Adipocyte (in vitro differentiated cells): Measurements from ENCODE around the gene RAB20.
A peak's percentile ranks its signal among the peaks of the same experiment; 100 is the strongest.
"Not testable (repeated sequence)": the region's sequence is repeated elsewhere in the genome, so short reads cannot be mapped to it uniquely, and the experiment has no call there.

Source experiments
- DNase-seq: peaks from one replicate; pipeline ENCODE4 v3.0.0-alpha.2; 2015; ENCODE audit warnings: low read depth
- H3K27me3 ChIP-seq: replicated peaks from 2 replicates; pipeline ENCODE4 v1.7.0; 2013; ENCODE audit warnings: mild to moderate bottlenecking, low read length, moderate library complexity; ENCODE audit not compliant: control insufficient read depth, insufficient read depth
- H3K36me3 ChIP-seq: 2 replicates; pipeline ENCODE4 v1.7.0; 2013; ENCODE audit warnings: low read length, mild to moderate bottlenecking, moderate library complexity; ENCODE audit not compliant: control insufficient read depth, insufficient read depth, severe bottlenecking
- H3K4me1 ChIP-seq: 2 replicates; pipeline ENCODE4 v1.7.0; 2013; ENCODE audit warnings: mild to moderate bottlenecking, low read length, moderate library complexity; ENCODE audit not compliant: control insufficient read depth, insufficient read depth
- H3K4me3 ChIP-seq: 2 replicates; pipeline ENCODE4 v1.7.0; 2013; ENCODE audit warnings: mild to moderate bottlenecking, low read length, moderate library complexity
- H3K9ac ChIP-seq: 2 replicates; pipeline ENCODE4 v1.7.0; 2013; ENCODE audit warnings: mild to moderate bottlenecking, low read length, moderate library complexity
- H3K9me3 ChIP-seq: 2 replicates; pipeline ENCODE4 v1.7.0; 2013; ENCODE audit warnings: mild to moderate bottlenecking, low read length, moderate library complexity; ENCODE audit not compliant: control insufficient read depth

Gene RAB20

DNA sequence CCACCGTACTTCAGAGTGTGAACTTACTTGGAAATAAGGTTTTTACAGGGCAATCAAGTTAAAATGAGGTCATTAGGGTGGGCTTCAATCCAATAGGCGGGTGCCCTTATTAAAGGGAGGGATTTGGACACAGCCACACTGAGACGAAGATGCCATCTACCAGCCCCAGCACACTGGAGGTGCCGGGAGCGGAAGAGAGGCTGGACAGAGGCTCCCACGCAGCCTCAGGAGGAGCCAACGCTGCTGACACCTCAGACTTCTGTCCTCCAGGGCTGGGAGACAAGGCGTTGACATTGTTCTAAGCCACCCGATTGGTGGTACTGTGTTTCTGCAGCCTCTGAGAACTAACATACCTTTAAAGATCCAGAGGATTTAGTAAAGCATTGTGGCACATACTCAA lies 12.6 kb upstream of the RAB20 start:
- Histone ChIP-seq H3K36me3 (no peaks in the 10 kb centered on the region), H3K4me3 (no peak overlapping the region), H3K9me3 (no peaks in the 10 kb centered on the region), H3K9ac (no peak overlapping the region), H3K27me3 (peaks cover 42% of the 10 kb centered on the region), H3K4me1 (peaks cover 5% of the 10 kb centered on the region)
- DNase-seq = no peak

DNA sequence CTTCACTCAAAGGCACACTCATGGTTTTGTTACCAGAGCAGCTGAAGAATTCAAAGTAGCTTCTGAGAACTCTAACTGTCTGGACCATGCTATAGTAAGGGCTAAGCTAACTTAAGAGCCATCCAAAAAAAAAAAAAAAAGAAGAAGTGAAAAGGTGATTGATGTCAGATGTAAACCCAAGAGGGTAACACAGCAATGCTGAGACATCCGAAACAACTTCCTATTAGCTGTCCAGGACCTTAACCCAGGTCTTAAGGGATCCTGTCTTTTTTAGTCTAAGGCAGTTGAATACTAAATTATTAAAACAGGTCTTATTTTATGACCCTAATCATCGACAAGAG lies 11.2 kb upstream of the RAB20 start:
- Histone ChIP-seq H3K9me3 (no peaks in the 10 kb centered on the region), H3K36me3 (no peaks in the 10 kb centered on the region), H3K27me3 (peaks cover 42% of the 10 kb centered on the region), H3K4me3 (no peak overlapping the region), H3K4me1 (peaks cover 5% of the 10 kb centered on the region), H3K9ac (no peak overlapping the region)
- no peak for DNase-seq

DNA sequence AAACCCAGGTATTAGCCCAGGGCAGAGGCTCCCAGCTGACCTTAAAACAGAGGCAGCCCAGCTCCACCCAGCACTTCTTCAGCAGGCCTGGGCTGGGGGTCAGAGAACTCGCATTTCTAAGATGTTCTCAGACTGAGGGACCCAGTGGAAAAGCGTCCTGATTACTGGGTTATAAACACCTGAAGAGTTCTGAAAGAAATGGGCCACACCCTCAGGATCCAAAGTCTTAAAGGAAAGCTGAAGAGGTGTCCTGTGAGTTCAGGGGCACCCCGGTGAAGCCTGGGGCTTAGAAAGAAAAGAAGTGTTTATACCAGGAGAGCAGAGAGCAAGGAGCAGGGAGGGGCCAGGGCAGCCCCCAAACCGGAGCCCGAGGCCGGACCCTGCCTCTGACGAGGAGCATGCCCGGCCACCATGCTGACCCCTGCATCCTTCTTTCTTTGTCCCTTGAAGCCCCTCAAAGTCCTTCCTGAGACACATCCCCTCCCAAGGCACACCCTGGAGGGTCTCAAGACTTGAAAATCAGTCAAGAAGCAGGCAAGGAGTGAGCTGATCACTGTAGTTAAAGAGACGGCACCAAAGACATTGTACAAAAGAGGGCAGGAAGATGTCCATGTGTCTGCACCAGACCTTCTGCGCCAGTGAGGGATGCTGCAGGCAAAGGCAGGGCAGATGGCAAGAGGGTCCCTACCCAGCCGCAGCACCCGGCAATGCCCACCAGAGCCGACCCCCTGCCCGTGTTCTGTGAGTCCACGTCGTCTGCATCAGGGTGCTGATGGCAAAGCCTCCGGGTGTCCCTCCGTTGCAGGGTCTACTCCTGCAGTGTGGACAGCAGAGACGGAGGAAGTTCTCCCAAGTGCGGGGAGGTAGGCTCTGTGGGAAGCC lies 10.6 kb upstream of the RAB20 start:
- Histone ChIP-seq H3K4me1 (peaks cover 5% of the 10 kb centered on the region), H3K9me3 (no peaks in the 10 kb centered on the region), H3K9ac (no peak overlapping the region), H3K4me3 (no peak overlapping the region), H3K27me3 (peaks cover 42% of the 10 kb centered on the region), H3K36me3 (no peaks in the 10 kb centered on the region)
- DNase-seq = no peak

DNA sequence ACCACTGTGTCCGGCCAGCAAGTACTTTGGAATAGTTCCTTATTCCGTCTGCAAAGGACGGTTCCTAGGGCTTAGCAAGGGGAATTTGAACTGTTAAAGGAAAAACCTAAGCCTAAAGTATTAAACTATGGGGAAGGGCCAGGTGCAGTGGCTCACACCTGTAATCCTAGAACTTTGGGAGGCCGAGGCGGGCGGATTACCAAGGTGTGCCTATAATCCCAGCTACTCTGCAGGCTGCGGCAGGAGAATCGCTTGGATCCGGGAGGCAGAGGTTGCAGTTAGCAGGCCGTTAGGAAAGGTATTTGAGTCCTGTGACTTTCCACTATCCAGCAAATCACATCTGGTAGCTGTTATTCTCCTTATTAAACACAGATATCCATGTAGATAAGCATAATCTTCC lies 9.4 kb upstream of the RAB20 start:
- H3K36me3 ChIP-seq = no peaks in the 10 kb centered on the region
- H3K27me3 ChIP-seq = peaks cover 42% of the 10 kb centered on the region
- no peaks in the 10 kb centered on the region for H3K9me3 ChIP-seq
- peaks cover 5% of the 10 kb centered on the region for H3K4me1 ChIP-seq
- no peak for DNase-seq
- H3K4me3 ChIP-seq = no peak overlapping the region
- H3K9ac ChIP-seq = no peak overlapping the region

DNA sequence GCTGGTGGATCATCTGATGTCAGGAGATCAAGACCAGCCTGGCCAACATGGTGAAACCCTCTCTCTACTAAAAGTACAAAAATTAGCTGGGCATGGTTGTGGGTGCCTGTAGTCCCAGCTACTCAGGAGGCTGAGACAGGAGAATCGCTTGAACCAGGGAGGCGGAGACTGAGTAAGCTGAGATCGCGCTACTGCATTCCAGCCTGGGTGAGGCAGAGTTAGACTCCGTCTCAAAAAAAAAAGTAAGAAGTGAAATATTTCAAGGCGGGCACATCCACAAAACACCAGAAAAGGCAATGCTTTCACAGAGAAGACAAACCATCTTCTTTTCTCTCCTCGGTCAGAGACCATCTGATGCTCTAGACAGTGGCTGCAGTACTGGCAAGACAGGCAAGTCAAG lies 8.4 kb upstream of the RAB20 start:
- not testable (repeated sequence) for H3K9me3 ChIP-seq, H3K9ac ChIP-seq, H3K4me1 ChIP-seq, H3K4me3 ChIP-seq, DNase-seq, H3K36me3 ChIP-seq
- peaks cover 41% of the 10 kb centered on the region for H3K27me3 ChIP-seq

DNA sequence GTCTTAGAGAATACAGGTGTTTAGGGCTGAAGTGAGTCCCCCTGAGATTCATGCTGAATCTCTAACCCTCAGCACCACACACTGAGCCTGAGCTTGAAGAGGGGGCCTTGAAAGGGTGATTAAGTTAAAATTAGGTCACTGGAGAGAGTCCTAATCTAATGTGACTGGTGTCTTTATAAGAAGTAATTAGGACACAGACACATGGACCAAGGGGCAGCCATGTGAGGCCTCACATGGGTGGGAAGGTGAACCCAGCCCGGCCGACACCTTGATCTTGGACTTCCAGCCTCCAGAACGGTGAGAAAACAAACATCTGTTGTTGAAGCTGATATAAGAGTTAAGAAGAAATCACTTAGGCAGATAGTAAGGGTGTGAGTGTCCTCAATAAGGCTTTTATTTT lies 7.1 kb upstream of the RAB20 start:
- no peak for DNase-seq
- H3K4me1 ChIP-seq = no peaks in the 10 kb centered on the region
- no peak overlapping the region for H3K4me3 ChIP-seq
- no peak overlapping the region for H3K9ac ChIP-seq
- H3K9me3 ChIP-seq = no peaks in the 10 kb centered on the region
- peaks cover 9% of the 10 kb centered on the region for H3K36me3 ChIP-seq
- peaks cover 28% of the 10 kb centered on the region for H3K27me3 ChIP-seq

DNA sequence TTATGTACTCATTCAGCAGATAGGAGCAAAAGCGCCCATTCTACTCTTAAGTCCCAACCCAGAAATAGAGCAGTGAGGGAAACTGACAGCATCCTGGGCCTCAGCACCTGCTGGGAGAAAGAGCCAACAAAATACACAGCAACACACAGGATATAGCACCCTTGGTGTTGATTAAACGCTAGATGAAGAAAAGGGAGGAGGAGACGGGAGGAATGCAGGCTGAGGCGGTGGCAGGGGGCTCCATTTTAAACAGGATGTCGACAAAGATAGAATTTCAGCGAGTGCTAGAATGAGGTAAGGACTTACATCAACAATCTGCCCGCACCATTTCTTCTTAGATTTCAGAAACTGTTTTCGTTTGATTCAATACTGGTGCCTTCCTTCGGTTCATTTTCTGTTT lies 4.6 kb upstream of the RAB20 start:
- Histone ChIP-seq H3K9me3 (no peaks in the 10 kb centered on the region), H3K9ac (no peak overlapping the region), H3K4me3 (no peak overlapping the region), H3K27me3 (peaks cover 6% of the 10 kb centered on the region), H3K36me3 (peaks cover 9% of the 10 kb centered on the region), H3K4me1 (peaks cover 7% of the 10 kb centered on the region)
- DNase-seq = no peak

DNA sequence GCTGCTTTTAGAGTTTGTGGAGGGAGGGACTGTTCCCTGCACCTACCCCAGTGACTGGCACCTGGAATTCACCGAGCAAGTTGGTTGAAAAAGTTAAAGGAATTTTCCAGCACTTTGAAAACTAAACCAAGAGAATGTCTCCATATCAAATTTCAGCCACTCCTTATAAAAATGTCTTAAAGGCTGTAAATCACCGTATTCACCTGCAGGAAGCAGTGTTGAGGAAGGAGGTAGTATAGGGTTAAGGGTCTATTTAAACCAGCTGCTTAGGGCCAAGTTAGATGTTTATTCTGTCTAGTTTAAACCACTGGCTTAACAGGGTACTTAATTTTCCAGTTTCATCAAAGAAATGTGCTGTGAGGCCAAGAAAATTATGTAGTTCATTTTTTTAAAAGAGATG lies 3.8 kb upstream of the RAB20 start:
- peaks cover 9% of the 10 kb centered on the region for H3K36me3 ChIP-seq
- no peaks in the 10 kb centered on the region for H3K27me3 ChIP-seq
- H3K9me3 ChIP-seq = no peaks in the 10 kb centered on the region
- H3K4me3 ChIP-seq = no peak overlapping the region
- no peak for DNase-seq
- no peak overlapping the region for H3K9ac ChIP-seq
- peaks cover 8% of the 10 kb centered on the region for H3K4me1 ChIP-seq

DNA sequence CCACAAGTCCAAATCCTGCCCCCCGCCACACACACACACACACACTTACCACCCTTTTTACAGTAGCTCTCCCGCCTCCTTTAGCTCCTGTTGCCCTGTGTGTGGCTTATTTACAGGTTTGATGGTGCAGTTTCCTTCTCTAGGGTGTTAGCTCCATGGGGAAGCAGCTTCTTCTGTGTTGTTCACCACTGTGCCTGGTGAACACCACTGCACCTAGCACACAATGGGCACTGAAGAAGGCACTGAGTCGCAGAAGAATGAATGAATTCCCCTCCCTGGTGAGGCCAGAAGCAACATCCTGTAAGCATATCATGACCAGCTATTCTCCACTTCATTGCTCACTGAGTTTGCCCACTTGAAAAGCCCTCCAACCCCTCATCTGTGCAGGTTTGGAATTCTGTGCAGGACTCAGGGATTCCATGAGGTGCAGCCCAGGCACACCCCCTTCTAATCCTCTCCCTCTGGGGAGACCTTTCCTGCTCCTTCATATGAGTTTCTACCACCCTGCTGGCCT lies 3.0 kb upstream of the RAB20 start:
- Histone ChIP-seq H3K4me1 (peaks cover 16% of the 10 kb centered on the region), H3K27me3 (no peaks in the 10 kb centered on the region), H3K36me3 (peaks cover 9% of the 10 kb centered on the region), H3K4me3 (no peak overlapping the region), H3K9me3 (no peaks in the 10 kb centered on the region), H3K9ac (no peak overlapping the region)
- no peak for DNase-seq

DNA sequence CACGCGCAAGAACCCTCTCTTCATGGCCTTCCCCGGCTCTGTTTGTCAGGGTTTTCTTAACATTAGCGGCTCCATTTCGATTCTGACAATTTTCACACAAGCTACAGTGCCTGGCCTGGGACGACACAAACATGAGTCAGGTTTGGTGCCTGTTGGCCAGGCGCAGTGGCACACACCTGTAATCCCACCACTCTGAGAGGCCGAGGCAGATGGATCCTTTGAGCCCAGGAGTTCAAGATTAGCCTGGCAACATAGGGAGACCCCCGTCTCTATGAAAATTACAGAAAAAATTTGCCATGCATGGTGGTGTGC lies 1.9 kb upstream of the RAB20 start:
- no peaks in the 10 kb centered on the region for H3K9me3 ChIP-seq
- peak overlapping the region; percentile 91 for H3K4me3 ChIP-seq
- no peaks in the 10 kb centered on the region for H3K27me3 ChIP-seq
- no peak overlapping the region for H3K9ac ChIP-seq
- DNase-seq = no peak
- peaks cover 9% of the 10 kb centered on the region for H3K36me3 ChIP-seq
- peaks cover 24% of the 10 kb centered on the region for H3K4me1 ChIP-seq

DNA sequence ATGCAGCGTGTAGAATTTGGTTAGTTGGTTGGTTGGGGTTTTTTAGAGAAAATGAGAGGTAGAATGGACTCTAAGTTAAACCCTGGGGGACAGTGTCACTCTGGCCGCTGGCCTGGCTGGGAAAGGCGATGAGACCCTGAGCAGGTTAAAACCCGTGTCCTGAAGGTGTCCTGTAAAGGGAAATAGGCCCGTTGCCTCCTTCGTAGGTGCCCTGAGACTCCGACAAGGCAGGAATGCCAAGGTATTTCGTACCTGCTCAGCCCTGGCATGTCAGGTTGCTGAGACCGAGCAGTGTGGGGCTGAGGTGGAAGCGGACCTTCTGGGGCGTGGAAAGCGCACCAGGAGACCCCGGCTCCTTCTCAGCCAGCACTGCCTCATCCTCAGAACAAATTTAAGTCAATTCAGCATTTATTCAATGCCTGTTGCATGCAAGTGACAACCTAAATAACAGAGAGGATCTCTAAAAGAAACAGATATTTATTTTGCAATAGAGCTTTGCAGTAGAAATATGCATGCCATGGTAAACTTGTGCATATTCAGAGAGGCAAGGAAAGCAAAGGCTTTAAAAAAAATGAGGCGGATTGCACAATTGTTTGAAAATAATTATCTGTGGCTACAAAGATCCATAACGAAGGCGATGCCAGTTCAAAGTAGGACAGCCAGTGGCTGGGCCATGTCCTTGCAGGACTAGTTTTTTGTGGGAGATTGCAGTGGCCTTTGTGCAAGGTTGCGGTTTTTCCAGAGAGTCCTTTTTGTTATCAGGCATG lies 1.4 kb upstream of the RAB20 start:
- Histone ChIP-seq H3K36me3 (peaks cover 9% of the 10 kb centered on the region), H3K4me3 (peak overlapping the region; percentile 91), H3K9me3 (no peaks in the 10 kb centered on the region), H3K9ac (peak overlapping the region; percentile 92), H3K4me1 (peaks cover 24% of the 10 kb centered on the region), H3K27me3 (no peaks in the 10 kb centered on the region)
- DNase-seq = no peak
